Neuronal stem cell (in vitro differentiated cells): ENCODE results near the gene SORBS2.

ENCODE experiments used
- DNase-seq: peaks from one replicate; pipeline ENCODE4 v3.0.0-alpha.2; 2013; ENCODE audit warnings: low spot score
- H2AFZ ChIP-seq: one replicate; pipeline ENCODE4 v1.6.1; 2013; ENCODE audit warnings: mild to moderate bottlenecking, low read length, inconsistent platforms
- H2AK5ac ChIP-seq: 2 replicates; pipeline ENCODE4 v1.6.1; 2013; ENCODE audit warnings: low read depth, mild to moderate bottlenecking, inconsistent platforms, low read length, moderate library complexity, mixed read lengths
- H2BK120ac ChIP-seq: 2 replicates; pipeline ENCODE4 v1.6.1; 2013; ENCODE audit warnings: low read depth, mild to moderate bottlenecking, inconsistent platforms, low read length, moderate library complexity, mixed read lengths
- H2BK12ac ChIP-seq: one replicate; pipeline ENCODE4 v1.6.1; 2013; ENCODE audit warnings: low read length, inconsistent platforms
- H2BK15ac ChIP-seq: 2 replicates; pipeline ENCODE4 v1.6.1; 2013; ENCODE audit warnings: mild to moderate bottlenecking, low read length, inconsistent platforms, mixed read lengths
- H2BK5ac ChIP-seq: one replicate; pipeline ENCODE4 v1.6.1; 2013; ENCODE audit warnings: inconsistent platforms, mild to moderate bottlenecking, low read length, moderate library complexity
- H3K14ac ChIP-seq: one replicate; pipeline ENCODE4 v1.6.1; 2013; ENCODE audit warnings: low read length, inconsistent platforms
- H3K18ac ChIP-seq: 2 replicates; pipeline ENCODE4 v1.6.1; 2013; ENCODE audit warnings: low read length, inconsistent platforms
- H3K23ac ChIP-seq: 2 replicates; pipeline ENCODE4 v1.6.1; 2013; ENCODE audit warnings: low read depth, mild to moderate bottlenecking, mixed read lengths, low read length, inconsistent platforms; ENCODE audit not compliant: poor library complexity
- H3K27ac ChIP-seq: replicated peaks from 3 replicates; pipeline ENCODE4 v1.5.1; 2013; ENCODE audit warnings: low read length, inconsistent platforms
- H3K27me3 ChIP-seq, 3 experiments: 2 replicates each; pipeline ENCODE4 v1.6.1; 2013; ENCODE audit warnings: low read length in 3 of 3, mild to moderate bottlenecking in 2 of 3, inconsistent platforms in 1 of 3, low read depth in 1 of 3, mixed read lengths in 1 of 3, moderate library complexity in 1 of 3; ENCODE audit not compliant: control insufficient read depth in 3 of 3, insufficient read depth in 3 of 3
- H3K36me3 ChIP-seq, 2 donors: replicated peaks in 1 of 2; 2 replicates each; pipeline ENCODE4 v1.6.1; 2013; ENCODE audit warnings: low read length in 2 of 2; ENCODE audit not compliant: control insufficient read depth in 2 of 2, insufficient read depth in 2 of 2
- H3K4ac ChIP-seq: 2 replicates; pipeline ENCODE4 v1.6.1; 2013; ENCODE audit warnings: inconsistent platforms, mild to moderate bottlenecking, low read length, moderate library complexity
- H3K4me1 ChIP-seq, 2 donors: 1 replicate in 1 of 2; 2 replicates in 1 of 2; pipeline ENCODE4 v1.6.1; 2013; ENCODE audit warnings: low read length in 2 of 2, low read depth in 1 of 2; ENCODE audit not compliant: control insufficient read depth in 2 of 2, insufficient read depth in 1 of 2
- H3K4me2 ChIP-seq: one replicate; pipeline ENCODE4 v1.6.1; 2013; ENCODE audit warnings: mild to moderate bottlenecking, low read length, inconsistent platforms; ENCODE audit not compliant: insufficient read depth, poor library complexity, severe bottlenecking
- H3K4me3 ChIP-seq, 2 donors: 2 replicates each; pipeline ENCODE4 v1.5.1; 2013; ENCODE audit warnings: low read length in 2 of 2, mild to moderate bottlenecking in 2 of 2, inconsistent platforms in 1 of 2, moderate library complexity in 1 of 2
- H3K79me1 ChIP-seq: one replicate; pipeline ENCODE4 v1.6.1; 2013; ENCODE audit warnings: low read depth, mild to moderate bottlenecking, inconsistent platforms, low read length, moderate library complexity
- H3K9ac ChIP-seq: one replicate; pipeline ENCODE4 v1.6.1; 2013; ENCODE audit warnings: mild to moderate bottlenecking, low read depth, low read length, inconsistent platforms; ENCODE audit not compliant: poor library complexity
- H3K9me3 ChIP-seq, 2 donors: replicated peaks in 1 of 2; 2 replicates each; pipeline versions ENCODE3 to v1.6.1; 2013; ENCODE audit warnings: low read length in 2 of 2, mild to moderate bottlenecking in 2 of 2, inconsistent platforms in 1 of 2, low read depth in 1 of 2, mixed read lengths in 1 of 2, moderate library complexity in 1 of 2; ENCODE audit not compliant: control insufficient read depth in 2 of 2, insufficient read depth in 1 of 2
- H4K8ac ChIP-seq: one replicate; pipeline ENCODE4 v1.6.1; 2013; ENCODE audit warnings: low read depth, mild to moderate bottlenecking, inconsistent platforms, low read length, moderate library complexity
- H4K91ac ChIP-seq: one replicate; pipeline ENCODE4 v1.6.1; 2013; ENCODE audit warnings: low read length, low read depth, mild to moderate bottlenecking, inconsistent platforms; ENCODE audit not compliant: poor library complexity
- WGBS, 2 donors: extraction: QIAGEN DNeasy Blood & Tissue Kit; methylation state at CpG; one replicate each; pipeline ENCODE4 v1.1.7; 2013; ENCODE audit warnings: missing lambda C conversion rate in 2 of 2, mixed read lengths in 1 of 2; ENCODE audit not compliant: insufficient read length in 2 of 2, insufficient replicate concordance in 1 of 2; ENCODE audit errors: extremely low coverage in 2 of 2; 5-methylcytosine and 5-hydroxymethylcytosine counted together

SORBS2 gene

DNA sequence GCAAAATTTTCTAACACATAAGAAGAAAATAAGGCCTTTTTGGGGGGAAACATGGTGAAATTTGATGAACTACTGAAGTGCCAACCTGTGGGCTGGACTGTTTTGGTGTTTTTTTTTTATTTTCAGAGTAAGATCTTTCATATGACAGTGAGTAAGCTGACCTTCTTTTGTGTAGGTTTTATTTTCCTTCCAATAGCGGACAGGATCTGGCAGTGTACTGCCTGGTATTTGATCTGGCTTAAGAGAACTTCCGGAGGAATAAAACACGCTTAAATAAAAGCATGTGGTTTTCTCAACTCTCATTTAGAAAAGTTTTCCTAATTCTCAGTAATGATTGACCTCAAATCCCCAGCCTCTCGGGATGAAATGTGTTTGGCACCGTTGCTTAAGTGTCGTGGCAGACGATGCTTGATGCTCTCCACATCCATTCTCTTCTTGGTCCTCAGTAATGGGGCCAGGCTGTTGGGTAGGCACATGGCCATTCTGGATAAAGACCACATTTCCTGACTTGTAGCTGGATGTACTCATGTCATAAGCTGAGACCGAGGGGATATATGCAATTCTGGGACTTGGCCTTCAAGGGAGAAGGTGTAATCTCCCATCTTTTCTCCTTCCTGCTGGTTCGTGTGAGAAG lies 211.1 kb downstream of the SORBS2 start:
- Histone ChIP-seq H3K23ac (no peak overlapping the region), H2BK5ac (no peak overlapping the region), H3K4ac (no peak overlapping the region), H2AFZ (no peak overlapping the region), H3K9ac (no peak overlapping the region), H3K4me3 (no peak overlapping the region), H2AK5ac (no peak overlapping the region), H2BK12ac (no peak overlapping the region), H3K36me3 (peaks cover 1 to 7% of the 10 kb centered on the region in 2 donors), H3K4me1 (peaks cover 0 to 6% of the 10 kb centered on the region in 2 donors), H3K79me1 (no peaks in the 10 kb centered on the region), H3K4me2 (no peak overlapping the region), H3K14ac (no peak overlapping the region), H3K27ac (no peak overlapping the region), H3K18ac (no peak overlapping the region), H3K9me3 (no peaks in the 10 kb centered on the region), H3K27me3 (no peaks in the 10 kb centered on the region), H2BK120ac (no peak overlapping the region), H4K8ac (no peak overlapping the region), H4K91ac (no peak overlapping the region), H2BK15ac (no peak overlapping the region)
- WGBS, 2 donors: no CpG with 5 or more reads among the region's 9 CpGs
- DNase-seq: no peak

DNA sequence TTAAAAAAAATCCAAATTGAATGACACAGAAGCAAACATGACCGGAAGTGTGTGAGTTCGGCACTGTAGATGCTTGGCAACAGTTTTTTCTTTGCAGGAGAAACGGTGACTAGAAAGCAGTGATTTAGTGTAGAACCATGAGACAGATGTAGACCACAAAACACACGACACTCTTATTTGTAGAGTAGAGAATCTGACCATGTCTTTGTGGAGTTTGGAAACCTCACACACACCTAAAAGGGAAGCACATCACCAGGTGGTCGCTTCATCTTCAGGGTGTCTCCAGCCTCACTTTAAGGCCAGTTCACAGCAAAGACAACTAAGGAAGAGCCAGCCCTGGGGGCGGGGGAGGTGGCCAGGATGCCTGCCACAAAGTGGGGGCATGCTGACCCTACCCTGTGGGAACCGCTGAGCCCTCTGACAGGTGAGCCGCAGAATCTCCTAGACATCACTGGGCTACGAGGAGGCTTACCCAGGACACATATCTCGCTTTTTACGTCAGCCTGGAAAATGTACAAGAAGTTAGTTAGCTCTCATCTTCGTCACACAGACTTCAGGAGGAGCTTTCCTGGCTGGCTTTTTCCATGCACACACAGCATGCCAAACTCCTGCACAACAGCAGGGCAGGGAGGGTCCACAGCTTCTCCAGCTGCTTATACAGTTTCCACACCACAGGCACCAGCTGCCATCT lies 212.3 kb downstream of the SORBS2 start:
- Histone ChIP-seq H3K4me2 (no peak overlapping the region), H2BK12ac (no peak overlapping the region), H2AK5ac (no peak overlapping the region), H2AFZ (no peak overlapping the region), H3K4me1 (peaks cover 0 to 6% of the 10 kb centered on the region in 2 donors), H3K4ac (no peak overlapping the region), H4K8ac (no peak overlapping the region), H3K4me3 (no peak overlapping the region), H3K23ac (no peak overlapping the region), H3K9me3 (no peaks in the 10 kb centered on the region), H3K36me3 (peaks cover 1 to 5% of the 10 kb centered on the region in 2 donors), H3K27ac (no peak overlapping the region), H2BK120ac (no peak overlapping the region), H2BK5ac (no peak overlapping the region), H3K9ac (no peak overlapping the region), H3K14ac (no peak overlapping the region), H4K91ac (no peak overlapping the region), H3K79me1 (no peaks in the 10 kb centered on the region), H3K27me3 (no peaks in the 10 kb centered on the region), H2BK15ac (no peak overlapping the region), H3K18ac (no peak overlapping the region)
- no CpG with 5 or more reads among the region's 12 CpGs for WGBS, 2 donors
- DNase-seq: no peak

DNA sequence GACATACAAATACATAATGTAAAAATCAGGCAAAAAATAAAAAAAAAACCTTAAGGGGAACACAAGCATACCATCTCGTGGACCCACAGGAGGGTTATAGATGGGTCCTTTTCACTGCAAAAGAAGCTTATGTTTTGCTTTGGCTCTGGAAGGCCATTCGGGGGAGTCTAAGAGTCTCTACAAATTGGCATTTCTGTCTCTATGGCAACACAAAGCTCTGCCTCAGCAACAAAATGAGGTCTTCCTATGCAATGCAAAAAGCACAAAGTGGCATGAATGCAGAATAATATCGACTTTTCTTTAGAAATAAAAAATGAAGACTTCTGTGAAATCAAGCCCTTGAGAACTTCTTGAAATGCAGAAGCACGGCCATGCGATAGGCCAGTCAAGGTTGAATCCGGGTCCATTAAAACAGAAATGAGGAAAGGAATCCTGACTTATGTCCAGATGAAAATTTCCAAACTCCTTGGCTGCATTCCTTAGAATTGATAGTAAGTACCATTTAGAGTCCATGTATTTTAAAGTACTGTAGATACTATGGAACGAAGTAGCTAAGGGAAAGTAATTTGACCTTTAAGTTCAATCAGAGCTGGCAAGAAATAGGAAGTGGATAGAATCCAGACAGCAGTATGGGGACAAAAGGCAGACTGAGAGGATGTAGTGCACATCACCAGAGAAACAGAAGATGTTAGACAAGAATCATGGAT lies 213.0 kb downstream of the SORBS2 start:
- no peak overlapping the region for H3K4me3 ChIP-seq
- H3K36me3 ChIP-seq: peaks cover 0 to 5% of the 10 kb centered on the region in 2 donors
- H2BK15ac ChIP-seq: no peak overlapping the region
- no peak overlapping the region for H2BK120ac ChIP-seq
- no peak overlapping the region for H3K18ac ChIP-seq
- H2AFZ ChIP-seq: no peak overlapping the region
- no peak overlapping the region for H3K14ac ChIP-seq
- no CpG with 5 or more reads among the region's 7 CpGs for WGBS, 2 donors
- no peaks in the 10 kb centered on the region for H3K27me3 ChIP-seq
- no peak for DNase-seq
- H3K4ac ChIP-seq: no peak overlapping the region
- H3K4me2 ChIP-seq: no peak overlapping the region
- H2BK12ac ChIP-seq: no peak overlapping the region
- H2BK5ac ChIP-seq: no peak overlapping the region
- no peak overlapping the region for H3K23ac ChIP-seq
- peaks cover 0 to 6% of the 10 kb centered on the region in 2 donors for H3K4me1 ChIP-seq
- no peaks in the 10 kb centered on the region for H3K79me1 ChIP-seq
- H3K27ac ChIP-seq: no peak overlapping the region
- H4K91ac ChIP-seq: no peak overlapping the region
- no peak overlapping the region for H3K9ac ChIP-seq
- H2AK5ac ChIP-seq: no peak overlapping the region
- no peaks in the 10 kb centered on the region for H3K9me3 ChIP-seq
- H4K8ac ChIP-seq: no peak overlapping the region

DNA sequence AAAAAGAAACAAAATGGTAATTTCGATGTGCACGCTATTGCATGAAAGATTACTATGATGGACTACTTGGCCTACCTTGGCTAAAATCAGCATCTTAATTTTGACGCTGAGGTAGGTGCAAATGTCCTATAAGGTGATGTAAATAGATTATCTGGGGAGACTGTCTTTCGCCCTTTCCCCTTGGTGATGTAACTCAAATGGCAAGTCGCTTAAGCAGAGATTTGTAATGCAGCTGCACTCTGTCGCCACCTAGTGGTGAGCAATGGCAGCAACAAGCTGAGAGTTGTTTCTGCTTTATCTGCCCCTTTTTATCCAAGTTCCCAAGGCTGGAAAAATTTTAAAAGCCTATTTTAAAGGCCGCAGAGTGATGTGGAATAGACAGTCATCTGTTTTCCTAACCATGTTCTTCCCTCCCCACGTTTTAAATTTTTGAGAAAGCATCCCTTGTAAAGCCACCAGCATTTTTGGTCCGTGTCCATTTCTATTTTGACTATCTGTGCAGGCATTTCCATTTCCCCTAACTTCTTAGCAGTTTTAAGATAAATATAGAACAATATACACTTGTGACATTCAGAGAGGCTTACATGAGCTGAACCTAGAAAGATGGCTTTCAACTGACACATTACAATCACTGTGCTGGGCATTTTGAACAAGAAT lies 214.3 kb downstream of the SORBS2 start:
- DNase-seq: peak; percentile 67
- Histone ChIP-seq H3K36me3 (peaks cover 4 to 5% of the 10 kb centered on the region in 2 donors), H3K18ac (no peak overlapping the region), H3K4ac (no peak overlapping the region), H3K14ac (no peak overlapping the region), H3K9ac (no peak overlapping the region), H2AFZ (no peak overlapping the region), H3K4me3 (no peak overlapping the region), H2BK15ac (no peak overlapping the region), H3K4me1 (peaks cover 1 to 6% of the 10 kb centered on the region in 2 donors), H3K79me1 (no peaks in the 10 kb centered on the region), H2BK5ac (no peak overlapping the region), H2AK5ac (no peak overlapping the region), H3K4me2 (no peak overlapping the region), H4K91ac (no peak overlapping the region), H3K27ac (no peak overlapping the region), H2BK120ac (no peak overlapping the region), H3K9me3 (peaks cover 0 to 2% of the 10 kb centered on the region in 2 donors), H3K27me3 (no peaks in the 10 kb centered on the region), H3K23ac (no peak overlapping the region), H4K8ac (no peak overlapping the region), H2BK12ac (no peak overlapping the region)
- WGBS, 2 donors: no CpG with 5 or more reads among the region's 9 CpGs
